ENCODE data around the gene HBP1. TPM values are rescaled to one million over a fixed set of nuclear protein-coding genes. Genes with fewer than 3 reads are reported as not detected.

HBP1 gene
- total RNA-seq, 1 experiment from 2014 or later = 30.2 TPM

- Mint-ChIP-seq H3K4me3 (ENCODE audit: unreplicated experiment) (no peak overlapping the region), H3K36me3 (ENCODE audit: insufficient read depth, unreplicated experiment) (peaks cover 94% of the 10 kb centered on the region), H3K4me1 (ENCODE audit: insufficient read depth, unreplicated experiment) (peaks cover 9% of the 10 kb centered on the region), H3K27me3 (ENCODE audit: insufficient read depth, unreplicated experiment) (no peaks in the 10 kb centered on the region), H3K27ac (ENCODE audit: low read depth, unreplicated experiment) (no peak overlapping the region), H3K9me3 (ENCODE audit: unreplicated experiment) (no peaks in the 10 kb centered on the region)
- TF ChIP-seq CTCF (IDR thresholded peaks at IDR 0.05; ENCODE audit: unreplicated experiment) = no peak
- peak; percentile 51 for DNase-seq (ENCODE audit: unreplicated experiment)
- intact Hi-C loops (cut with micrococcal nuclease) = no loop called here
- BruUV-seq (replicated peaks) = no TSS peak
- CTCF ChIA-PET = interaction anchor here (0.7 kb wide), 1 partner anchor 464 kb away, joined by 5 read pairs; no protein-coding TSS in a partner anchor
- POLR2A ChIA-PET = interaction anchor here (0.6 to 1.7 kb wide), 4 partner anchors 16 to 72 kb away, joined by 3 to 8 read pairs (median 4); no protein-coding TSS in a partner anchor
Observed at GRCh38 chr7:107186240-107186639, 17.4 kb downstream of the HBP1 start.

GRCh38 chr7:107187774-107188173, 19.0 kb downstream of the HBP1 start:
- peaks cover 92% of the 10 kb centered on the region for H3K36me3 Mint-ChIP-seq (ENCODE audit: insufficient read depth, unreplicated experiment)

GRCh38 chr7:107190090-107190489, 21.3 kb downstream of the HBP1 start:
- Mint-ChIP-seq H3K4me3 (ENCODE audit: unreplicated experiment) (no peak overlapping the region), H3K9me3 (ENCODE audit: unreplicated experiment) (no peaks in the 10 kb centered on the region), H3K27me3 (ENCODE audit: insufficient read depth, unreplicated experiment) (no peaks in the 10 kb centered on the region), H3K4me1 (ENCODE audit: insufficient read depth, unreplicated experiment) (peaks cover 12% of the 10 kb centered on the region), H3K36me3 (ENCODE audit: insufficient read depth, unreplicated experiment) (peaks cover 91% of the 10 kb centered on the region), H3K27ac (ENCODE audit: low read depth, unreplicated experiment) (no peak overlapping the region)
- POLR2A ChIA-PET = interaction anchor here (0.5 to 5.5 kb wide), 5 partner anchors 9 to 553 kb away, joined by 3 to 34 read pairs (median 3); partner anchors contain the start of gene HBP1
- no TSS peak for BruUV-seq (replicated peaks)
- CTCF ChIA-PET = interaction anchor here (0.7 to 2.0 kb wide), 3 partner anchors 9 to 40 kb away, joined by 3 to 14 read pairs (median 4); no protein-coding TSS in a partner anchor
- no peak for DNase-seq (ENCODE audit: unreplicated experiment)
- intact Hi-C loops (cut with micrococcal nuclease) = no loop called here
- TF ChIP-seq CTCF (IDR thresholded peaks at IDR 0.05; ENCODE audit: unreplicated experiment) = no peak

More at GRCh38 chr7:107187774-107188173, 19.0 kb downstream of the HBP1 start:
- no peak for TF ChIP-seq CTCF (IDR thresholded peaks at IDR 0.05; ENCODE audit: unreplicated experiment)
- intact Hi-C loops (cut with micrococcal nuclease) = no loop called here
- Mint-ChIP-seq H3K27ac (ENCODE audit: low read depth, unreplicated experiment) (no peak overlapping the region), H3K27me3 (ENCODE audit: insufficient read depth, unreplicated experiment) (no peaks in the 10 kb centered on the region), H3K4me3 (ENCODE audit: unreplicated experiment) (no peak overlapping the region), H3K9me3 (ENCODE audit: unreplicated experiment) (no peaks in the 10 kb centered on the region), H3K4me1 (ENCODE audit: insufficient read depth, unreplicated experiment) (peaks cover 13% of the 10 kb centered on the region)
- DNase-seq (ENCODE audit: unreplicated experiment) = no peak
- BruUV-seq (replicated peaks) = no TSS peak
- ChIA-PET POLR2A (interaction anchor here (3.2 to 5.5 kb wide), 2 partner anchors 11 to 19 kb away, joined by 8 to 34 read pairs; partner anchors contain the start of gene HBP1), CTCF (no interaction called here)

- TF ChIP-seq CTCF (IDR thresholded peaks at IDR 0.05; ENCODE audit: unreplicated experiment) = no peak
- ChIA-PET POLR2A (interaction anchor here (2.2 to 2.9 kb wide), 3 partner anchors 14 to 26 kb away, joined by 8 to 9 read pairs (median 9); partner anchors contain the start of gene HBP1), CTCF (interaction anchor here (0.8 to 2.8 kb wide), 5 partner anchors 11 to 400 kb away, joined by 3 to 7 read pairs (median 4); no protein-coding TSS in a partner anchor)
- peaks cover 4% of the 10 kb centered on the region for H3K4me1 Mint-ChIP-seq (ENCODE audit: insufficient read depth, unreplicated experiment)
- no TSS peak for BruUV-seq (replicated peaks)
- no peak overlapping the region for H3K4me3 Mint-ChIP-seq (ENCODE audit: unreplicated experiment)
- H3K27ac Mint-ChIP-seq (ENCODE audit: low read depth, unreplicated experiment) = peak overlapping the region; percentile 31
- peaks cover 92% of the 10 kb centered on the region for H3K36me3 Mint-ChIP-seq (ENCODE audit: insufficient read depth, unreplicated experiment)
- no peaks in the 10 kb centered on the region for H3K9me3 Mint-ChIP-seq (ENCODE audit: unreplicated experiment)
- DNase-seq (ENCODE audit: unreplicated experiment) = no peak
- no peaks in the 10 kb centered on the region for H3K27me3 Mint-ChIP-seq (ENCODE audit: insufficient read depth, unreplicated experiment)
- intact Hi-C loops (cut with micrococcal nuclease) = no loop called here
Observed at GRCh38 chr7:107194052-107194451, 25.2 kb downstream of the HBP1 start.

Data from MCF 10A (cell line).